ENCODE data around the gene TTR.

TTR gene

GRCh38 chr18:31591628-31592027 is at the start of gene TTR:
TTR (plus strand) TSS chr18:31591877; CDS start chr18:31591903, 26 bp downstream.
- DNase-seq (ENCODE audit: low read depth in 2 of 2) = no peak

GRCh38 chr18:31546476-31546875 is 45.2 kb upstream of the TTR start:
- no peak for DNase-seq (ENCODE audit: low read depth in 2 of 2)

- DNase-seq (ENCODE audit: low read depth in 2 of 2) = no peak
Observed at GRCh38 chr18:31548853-31549252, 42.8 kb upstream of the TTR start.

- DNase-seq (ENCODE audit: low read depth in 2 of 2) = no peak
Observed at GRCh38 chr18:31549416-31549815, 42.3 kb upstream of the TTR start.

GRCh38 chr18:31551883-31552282 is 39.8 kb upstream of the TTR start:
- no peak for DNase-seq (ENCODE audit: low read depth in 2 of 2)

GRCh38 chr18:31553800-31554199 is 37.9 kb upstream of the TTR start:
- no peak for DNase-seq (ENCODE audit: low read depth in 2 of 2)

- no peak for DNase-seq (ENCODE audit: low read depth in 2 of 2)
Observed at GRCh38 chr18:31554776-31555175, 36.9 kb upstream of the TTR start.

- DNase-seq (ENCODE audit: low read depth in 2 of 2) = no peak
Observed at GRCh38 chr18:31555971-31556747, 35.5 kb upstream of the TTR start.

GRCh38 chr18:31557446-31557845 is 34.2 kb upstream of the TTR start:
- no peak for DNase-seq (ENCODE audit: low read depth in 2 of 2)

GRCh38 chr18:31558567-31558966 is 33.1 kb upstream of the TTR start:
- DNase-seq (ENCODE audit: low read depth in 2 of 2) = no peak

- DNase-seq (ENCODE audit: low read depth in 2 of 2) = no peak
Observed at GRCh38 chr18:31562726-31563125, 29.0 kb upstream of the TTR start.

- no peak for DNase-seq (ENCODE audit: low read depth in 2 of 2)
Observed at GRCh38 chr18:31563778-31564177, 27.9 kb upstream of the TTR start.

- DNase-seq (ENCODE audit: low read depth in 2 of 2) = no peak
Observed at GRCh38 chr18:31565345-31565744, 26.3 kb upstream of the TTR start.

- DNase-seq (ENCODE audit: low read depth in 2 of 2) = no peak
Observed at GRCh38 chr18:31565782-31566512, 25.7 kb upstream of the TTR start.

- no peak for DNase-seq (ENCODE audit: low read depth in 2 of 2)
Observed at GRCh38 chr18:31566576-31567306, 24.9 kb upstream of the TTR start.

- no peak for DNase-seq (ENCODE audit: low read depth in 2 of 2)
Observed at GRCh38 chr18:31572368-31572767, 19.3 kb upstream of the TTR start.

- DNase-seq (ENCODE audit: low read depth in 2 of 2) = no peak
Observed at GRCh38 chr18:31573051-31573450, 18.6 kb upstream of the TTR start.

- DNase-seq (ENCODE audit: low read depth in 2 of 2) = no peak
Observed at GRCh38 chr18:31574359-31574758, 17.3 kb upstream of the TTR start.

- no peak for DNase-seq (ENCODE audit: low read depth in 2 of 2)
Observed at GRCh38 chr18:31575515-31576257, 16.0 kb upstream of the TTR start.

GRCh38 chr18:31576670-31577069 is 15.0 kb upstream of the TTR start:
- DNase-seq (ENCODE audit: low read depth in 2 of 2) = no peak

- DNase-seq (ENCODE audit: low read depth in 2 of 2) = no peak
Observed at GRCh38 chr18:31577195-31577594, 14.5 kb upstream of the TTR start.

GRCh38 chr18:31578126-31578525 is 13.6 kb upstream of the TTR start:
- DNase-seq (ENCODE audit: low read depth in 2 of 2) = no peak

Measured in stimulated activated CD8-positive, alpha-beta memory T cell treated with anti-CD3 and anti-CD28 coated beads, Interleukin-15, amount 100 ng/mL, for 4 hours (primary cell).